Measurements from ENCODE around the gene DHRSX.
"Not testable (repeated sequence)": the region's sequence is repeated elsewhere in the genome, so short reads cannot be mapped to it uniquely, and the experiment has no call there.

The DHRSX gene

GRCh38 chrX:2519638-2520037, 18.9 kb upstream of the DHRSX start:
- not testable (repeated sequence) for DNase-seq (ENCODE audit: low read depth in 3 of 3)

GRCh38 chrX:2517055-2517454, 16.3 kb upstream of the DHRSX start:
- no peak for DNase-seq (ENCODE audit: low read depth in 3 of 3)

- no peak for DNase-seq (ENCODE audit: low read depth in 3 of 3)
These were observed 15.8 kb upstream of the DHRSX start for GRCh38 chrX:2516623-2517022.

GRCh38 chrX:2514131-2514530, 13.4 kb upstream of the DHRSX start:
- no peak for DNase-seq (ENCODE audit: low read depth in 3 of 3)

- no peak for DNase-seq (ENCODE audit: low read depth in 3 of 3)
These were observed 12.4 kb upstream of the DHRSX start for GRCh38 chrX:2513121-2513664.

GRCh38 chrX:2512501-2512900, 11.7 kb upstream of the DHRSX start:
- DNase-seq (ENCODE audit: low read depth in 3 of 3), result no peak

GRCh38 chrX:2511326-2511725, 10.6 kb upstream of the DHRSX start:
- DNase-seq (ENCODE audit: low read depth in 3 of 3), result no peak

- DNase-seq (ENCODE audit: low read depth in 3 of 3), result no peak
These were observed 8.0 kb upstream of the DHRSX start for GRCh38 chrX:2508648-2509335.

GRCh38 chrX:2507904-2508627, 7.3 kb upstream of the DHRSX start:
- no peak for DNase-seq (ENCODE audit: low read depth in 3 of 3)

- no peak for DNase-seq (ENCODE audit: low read depth in 3 of 3)
These were observed 6.4 kb upstream of the DHRSX start for GRCh38 chrX:2507196-2507595.

GRCh38 chrX:2505341-2505740, 4.6 kb upstream of the DHRSX start:
- DNase-seq (ENCODE audit: low read depth in 3 of 3), result not testable (repeated sequence)

GRCh38 chrX:2504706-2505332, 4.0 kb upstream of the DHRSX start:
- no peak for DNase-seq (ENCODE audit: low read depth in 3 of 3)

GRCh38 chrX:2503591-2504500, 3.1 kb upstream of the DHRSX start:
- DNase-seq (ENCODE audit: low read depth in 3 of 3), result no peak

- DNase-seq (ENCODE audit: low read depth in 3 of 3), result no peak
These were observed 2.1 kb upstream of the DHRSX start for GRCh38 chrX:2502668-2503519.

- no peak for DNase-seq (ENCODE audit: low read depth in 3 of 3)
These were observed 1.4 kb upstream of the DHRSX start for GRCh38 chrX:2502120-2502667.

- no peak for DNase-seq (ENCODE audit: low read depth in 3 of 3)
These were observed 855 bp upstream of the DHRSX start for GRCh38 chrX:2501559-2502102.

GRCh38 chrX:2500091-2500802, 529 bp downstream of the DHRSX start:
- DNase-seq (ENCODE audit: low read depth in 3 of 3), result peak in 2 of 3 experiments; percentile 9 to 34

GRCh38 chrX:2499507-2499906, 1.3 kb downstream of the DHRSX start:
- DNase-seq (ENCODE audit: low read depth in 3 of 3), result no peak

GRCh38 chrX:2498781-2499302, 1.9 kb downstream of the DHRSX start:
- no peak for DNase-seq (ENCODE audit: low read depth in 3 of 3)
